Mucosa of rectum (tissue), 2 donors: Measurements from ENCODE around the gene NDUFAF2.
"Not testable (repeated sequence)": the region's sequence is repeated elsewhere in the genome, so short reads cannot be mapped to it uniquely, and the experiment has no call there.

ENCODE experiments used
- H3K27ac ChIP-seq, 2 donors: one replicate each; pipeline ENCODE4 v1.7.0; 2013; ENCODE audit warnings: inconsistent platforms in 2 of 2, low read depth in 2 of 2, low read length in 2 of 2
- H3K27me3 ChIP-seq, 2 donors: one replicate each; pipeline ENCODE4 v1.7.0; 2013; ENCODE audit warnings: low read length in 2 of 2; ENCODE audit not compliant: control insufficient read depth in 2 of 2, insufficient read depth in 2 of 2
- H3K36me3 ChIP-seq, 2 donors: one replicate each; pipeline ENCODE4 v1.7.0; 2013; ENCODE audit warnings: low read length in 2 of 2; ENCODE audit not compliant: control insufficient read depth in 2 of 2, insufficient read depth in 2 of 2
- H3K4me1 ChIP-seq, 2 donors: one replicate each; pipeline ENCODE4 v1.7.0; 2013; ENCODE audit warnings: low read length in 2 of 2, mild to moderate bottlenecking in 1 of 2; ENCODE audit not compliant: control insufficient read depth in 2 of 2, insufficient read depth in 2 of 2
- H3K4me3 ChIP-seq, 2 donors: one replicate each; pipeline ENCODE4 v1.7.0; 2013; ENCODE audit warnings: low read length in 2 of 2
- H3K9ac ChIP-seq, 2 donors: one replicate each; pipeline ENCODE4 v1.7.0; 2013; ENCODE audit warnings: low read length in 2 of 2, low read depth in 1 of 2, mild to moderate bottlenecking in 1 of 2
- H3K9me3 ChIP-seq, 2 donors: one replicate each; pipeline ENCODE4 v1.7.0; 2013; ENCODE audit warnings: low read length in 2 of 2; ENCODE audit not compliant: control insufficient read depth in 2 of 2
- donor health status: healthy.
- donor health status: Normal muscosa, but diverticular disease.

The NDUFAF2 gene

GRCh38 chr5:60982127-60982526 lies 37.1 kb downstream of the NDUFAF2 start:
- not testable (repeated sequence) for H3K9me3 ChIP-seq

DNA sequence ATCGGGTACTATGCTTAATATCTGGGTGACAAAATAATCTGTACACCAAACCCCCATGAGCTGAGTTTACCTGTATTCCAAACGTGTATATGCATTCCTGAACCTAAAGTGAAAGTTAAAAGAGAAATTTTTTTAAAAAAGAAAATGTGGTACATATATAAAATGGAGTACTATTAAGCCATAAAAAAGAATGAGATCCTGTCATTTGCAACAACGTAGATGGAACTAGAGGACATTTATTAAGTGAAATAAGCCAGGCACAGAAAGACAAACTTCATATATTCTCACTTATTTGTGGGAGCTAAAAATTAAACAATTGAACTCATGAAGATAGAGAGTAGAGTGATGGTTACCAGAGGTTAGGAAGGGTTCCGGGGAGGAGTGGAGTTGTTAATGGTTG lies 44.8 kb downstream of the NDUFAF2 start:
- no peak overlapping the region for H3K27ac ChIP-seq
- H3K9ac ChIP-seq = no peak overlapping the region
- no peaks in the 10 kb centered on the region for H3K36me3 ChIP-seq
- no peaks in the 10 kb centered on the region for H3K4me1 ChIP-seq
- H3K9me3 ChIP-seq = peaks cover 0 to 6% of the 10 kb centered on the region in 2 donors
- H3K27me3 ChIP-seq = no peaks in the 10 kb centered on the region
- no peak overlapping the region for H3K4me3 ChIP-seq

More at GRCh38 chr5:60982127-60982526, 37.1 kb downstream of the NDUFAF2 start:
- H3K4me1 ChIP-seq, H3K36me3 ChIP-seq, H3K27ac ChIP-seq, H3K27me3 ChIP-seq, H3K4me3 ChIP-seq, H3K9ac ChIP-seq: not testable (repeated sequence)

DNA sequence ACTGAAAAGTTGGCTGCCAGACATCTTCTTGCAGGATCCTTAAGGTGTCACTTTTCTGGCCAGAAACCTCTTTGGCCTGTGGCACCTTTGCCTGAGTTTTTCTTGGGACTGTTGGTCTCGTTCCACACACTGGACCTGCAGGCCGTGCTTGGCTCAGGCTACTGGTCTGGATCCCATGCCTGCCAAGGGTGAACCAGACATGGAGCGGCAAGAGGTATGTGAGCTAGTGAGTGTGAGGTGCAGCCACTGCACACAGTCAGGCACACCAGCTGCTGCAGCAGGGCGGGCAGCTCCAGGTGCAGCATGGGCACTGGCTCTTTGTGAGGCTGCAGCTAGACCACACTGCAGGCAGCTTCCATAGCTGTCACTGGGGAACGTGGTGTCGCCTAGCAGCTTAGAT lies 47.9 kb downstream of the NDUFAF2 start:
- no peaks in the 10 kb centered on the region for H3K36me3 ChIP-seq
- H3K4me1 ChIP-seq = no peaks in the 10 kb centered on the region
- H3K9ac ChIP-seq = no peak overlapping the region
- peaks cover 0 to 6% of the 10 kb centered on the region in 2 donors for H3K9me3 ChIP-seq
- H3K4me3 ChIP-seq = no peak overlapping the region
- no peak overlapping the region for H3K27ac ChIP-seq
- no peaks in the 10 kb centered on the region for H3K27me3 ChIP-seq

DNA sequence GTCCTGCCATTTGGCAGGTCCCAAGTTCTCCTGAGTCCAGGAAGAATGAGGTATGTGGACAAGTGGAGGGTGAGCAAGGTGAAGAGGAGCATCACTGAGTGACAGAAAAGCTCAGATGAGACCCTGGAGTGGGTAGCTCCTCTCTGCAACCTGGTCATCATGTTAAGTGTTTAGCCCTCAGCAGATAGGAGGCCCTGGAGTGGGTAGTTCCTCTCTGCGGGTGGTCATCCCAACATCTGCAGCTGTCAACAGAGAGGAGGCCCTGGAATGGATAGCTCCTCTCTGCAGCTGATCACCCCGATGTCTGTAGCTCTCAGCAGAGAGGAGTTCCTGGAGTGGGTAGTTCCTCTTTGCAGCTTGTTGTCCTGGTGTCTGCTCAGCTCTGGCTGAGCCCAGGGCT lies 48.4 kb downstream of the NDUFAF2 start:
- H3K36me3 ChIP-seq = no peaks in the 10 kb centered on the region
- H3K9me3 ChIP-seq = peaks cover 0 to 6% of the 10 kb centered on the region in 2 donors
- H3K9ac ChIP-seq = no peak overlapping the region
- no peak overlapping the region for H3K4me3 ChIP-seq
- no peaks in the 10 kb centered on the region for H3K4me1 ChIP-seq
- H3K27me3 ChIP-seq = no peaks in the 10 kb centered on the region
- H3K27ac ChIP-seq = no peak overlapping the region

- Histone ChIP-seq H3K36me3 (no peaks in the 10 kb centered on the region), H3K4me1 (no peaks in the 10 kb centered on the region), H3K27ac (no peak overlapping the region), H3K4me3 (no peak overlapping the region), H3K27me3 (no peaks in the 10 kb centered on the region), H3K9me3 (peaks cover 0 to 6% of the 10 kb centered on the region in 2 donors), H3K9ac (no peak overlapping the region)
Measured at GRCh38 chr5:60993875-60994571, 49.0 kb downstream of the NDUFAF2 start.

DNA sequence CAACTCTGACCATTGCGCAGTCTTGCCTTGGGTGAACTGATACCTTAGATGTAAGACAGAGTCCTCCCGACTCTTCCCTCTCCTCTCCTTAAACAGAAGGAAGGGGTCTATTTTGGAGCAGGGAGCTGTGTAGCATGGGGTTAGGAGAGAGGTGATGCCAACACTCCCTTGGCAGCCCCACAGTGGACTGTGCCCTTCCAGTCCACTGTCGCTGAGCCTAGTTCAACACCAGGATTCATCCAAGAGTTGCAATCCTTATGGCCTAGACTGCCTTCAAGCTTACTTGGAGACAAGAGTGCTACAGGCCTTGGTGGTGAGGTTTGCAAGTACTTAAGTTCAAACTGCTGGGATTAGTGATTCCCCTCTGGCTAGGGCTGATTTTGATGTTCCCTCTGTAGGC lies 51.4 kb downstream of the NDUFAF2 start:
- H3K9ac ChIP-seq = no peak overlapping the region

DNA sequence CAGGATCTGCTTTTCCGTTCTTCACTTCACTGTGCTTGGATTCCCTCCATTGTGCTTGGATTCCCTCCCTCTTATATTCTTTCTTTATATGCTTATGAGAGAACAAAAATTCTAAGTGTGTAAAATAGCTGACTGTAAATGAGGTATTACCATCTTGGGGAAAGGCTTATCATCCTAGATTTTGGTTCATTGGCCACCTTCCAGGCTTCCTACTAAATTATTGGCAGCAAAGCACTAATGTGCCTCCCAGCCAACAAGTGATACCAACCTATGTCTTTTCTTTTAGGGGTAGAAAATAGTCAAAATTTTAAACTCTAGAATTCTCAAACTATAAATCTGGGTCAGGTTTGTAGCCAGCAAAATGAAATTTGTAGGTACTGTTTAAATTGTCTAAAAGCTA lies 52.7 kb downstream of the NDUFAF2 start:
- no peak overlapping the region for H3K9ac ChIP-seq
- H3K27ac ChIP-seq = no peak overlapping the region
- H3K4me3 ChIP-seq = no peak overlapping the region
- peaks cover 0 to 6% of the 10 kb centered on the region in 2 donors for H3K9me3 ChIP-seq
- H3K4me1 ChIP-seq = no peaks in the 10 kb centered on the region
- no peaks in the 10 kb centered on the region for H3K36me3 ChIP-seq
- no peaks in the 10 kb centered on the region for H3K27me3 ChIP-seq

More for the DNA sequence above, 51.4 kb downstream of the NDUFAF2 start:
- Histone ChIP-seq H3K4me3 (no peak overlapping the region), H3K9me3 (peaks cover 0 to 6% of the 10 kb centered on the region in 2 donors), H3K27ac (no peak overlapping the region), H3K27me3 (no peaks in the 10 kb centered on the region), H3K36me3 (no peaks in the 10 kb centered on the region), H3K4me1 (no peaks in the 10 kb centered on the region)

DNA sequence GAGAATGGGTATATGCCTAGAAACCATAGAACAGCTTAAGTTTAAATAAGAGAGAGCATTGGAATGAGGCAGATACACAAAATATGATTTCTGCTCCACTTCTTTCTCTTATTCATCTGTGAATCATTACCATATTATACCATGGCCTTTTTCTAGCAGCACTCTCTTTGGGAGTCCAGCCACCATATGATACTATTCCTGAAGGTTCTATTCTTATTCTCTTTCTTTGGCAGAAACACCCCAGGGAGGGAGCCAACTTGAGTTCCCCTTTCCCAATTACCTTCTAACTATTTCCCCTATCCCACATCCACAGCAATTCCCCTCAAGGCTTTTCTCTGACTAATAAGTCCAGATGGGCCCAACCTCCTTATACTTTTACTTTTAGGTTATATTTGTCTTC lies 55.9 kb downstream of the NDUFAF2 start:
- no peak overlapping the region for H3K4me3 ChIP-seq
- no peak overlapping the region for H3K27ac ChIP-seq
- H3K27me3 ChIP-seq = no peaks in the 10 kb centered on the region
- H3K4me1 ChIP-seq = no peaks in the 10 kb centered on the region
- no peaks in the 10 kb centered on the region for H3K9me3 ChIP-seq
- no peak overlapping the region for H3K9ac ChIP-seq
- no peaks in the 10 kb centered on the region for H3K36me3 ChIP-seq

DNA sequence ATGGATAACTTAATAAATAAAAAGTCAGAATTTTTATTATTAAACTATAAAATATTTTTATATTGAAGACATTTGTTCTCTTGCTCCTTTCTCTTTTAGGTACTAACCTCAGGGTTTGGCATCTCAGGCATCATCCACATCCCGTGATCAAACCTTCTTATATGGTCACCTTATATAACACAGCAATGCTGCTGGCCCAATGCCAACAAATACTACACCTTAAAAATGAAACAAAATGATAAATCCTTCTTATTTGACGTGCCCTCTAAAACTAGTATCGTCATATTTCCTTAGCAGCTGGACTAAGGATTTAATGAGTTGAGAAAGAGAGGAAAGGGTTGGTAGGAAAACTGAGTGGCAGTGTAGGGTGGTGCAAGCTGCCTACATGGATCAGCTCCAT lies 56.6 kb downstream of the NDUFAF2 start:
- Histone ChIP-seq H3K27me3 (no peaks in the 10 kb centered on the region), H3K9ac (no peak overlapping the region), H3K9me3 (no peaks in the 10 kb centered on the region), H3K36me3 (no peaks in the 10 kb centered on the region), H3K27ac (no peak overlapping the region), H3K4me1 (no peaks in the 10 kb centered on the region), H3K4me3 (no peak overlapping the region)

DNA sequence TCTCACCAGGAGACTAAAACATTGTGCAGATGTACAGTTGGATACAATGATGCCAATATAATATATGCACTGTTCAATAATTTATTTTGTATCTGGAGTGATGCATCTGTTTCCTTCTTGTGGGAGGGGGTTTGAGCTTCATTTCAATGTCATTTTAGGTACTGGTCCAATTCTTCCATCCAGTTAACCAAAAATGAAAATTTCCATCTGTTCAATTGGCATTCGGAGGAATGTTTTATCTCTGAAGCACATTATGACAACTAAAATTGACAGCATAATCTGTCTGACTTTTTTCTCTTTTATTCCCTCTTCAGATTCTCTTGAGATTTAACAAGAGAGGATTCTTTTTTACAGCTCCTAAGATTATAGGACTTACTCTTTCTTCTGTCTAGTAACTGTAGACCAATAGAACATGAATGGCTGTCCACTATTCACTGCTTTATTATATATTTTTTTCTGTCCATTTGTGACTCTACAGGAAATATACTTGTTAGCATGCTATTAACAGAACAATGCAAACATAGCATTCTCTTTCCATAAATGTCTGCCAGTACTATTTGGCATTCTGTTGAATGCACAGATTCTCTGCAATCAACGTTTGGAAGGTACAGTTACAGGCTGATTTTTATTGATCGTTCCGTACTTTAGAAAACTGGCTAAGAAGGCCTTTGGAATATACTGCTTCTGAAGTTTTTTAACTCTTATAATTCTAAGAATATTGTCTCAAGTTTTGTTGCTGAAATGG lies 57.8 kb downstream of the NDUFAF2 start:
- H3K9ac ChIP-seq = no peak overlapping the region
- H3K4me3 ChIP-seq = no peak overlapping the region
- H3K27ac ChIP-seq = no peak overlapping the region
- no peaks in the 10 kb centered on the region for H3K9me3 ChIP-seq
- H3K36me3 ChIP-seq = no peaks in the 10 kb centered on the region
- no peaks in the 10 kb centered on the region for H3K4me1 ChIP-seq
- H3K27me3 ChIP-seq = no peaks in the 10 kb centered on the region
